T-cell (primary cell): ENCODE measurements around the gene TXNDC2. TPM values are rescaled to one million over a fixed set of nuclear protein-coding genes. Genes with fewer than 3 reads are reported as not detected.

Experiments used
- ATAC-seq, 4 experiments: fragments of 200-7000 bp in 3 of 4; fragments of 150-1000 bp in 1 of 4; cut with Tn5 transposase; replicated peaks in 1 of 4; 1 replicate in 3 of 4; 2 replicates in 1 of 4; pipeline ENCODE4 v1.10.0; 2021; ENCODE audit warnings: moderate library complexity in 3 of 4, mild to moderate bottlenecking in 2 of 4, moderate number of reproducible peaks in 1 of 4
- CTCF ChIA-PET, 2 donors: fragments of 300-600 bp; sonication (Branson Sonifier 250); formaldehyde crosslinking; loops; one replicate each; lab custom pipeline; 2022; ENCODE audit warnings: antibody characterized with exemption in 2 of 2; lab: Charles Lee
- POLR2A ChIA-PET, 2 donors: fragments of 300-600 bp; sonication (Branson Sonifier 250); formaldehyde crosslinking; loops; one replicate each; lab custom pipeline; 2022; ENCODE audit warnings: antibody characterized with exemption in 2 of 2; lab: Charles Lee
- DNase-seq, 35 experiments: peaks; one replicate each; pipeline versions ENCODE4 v3.0.0 to v3.0.0-alpha.2; 2013 to 2023
- H3K27ac ChIP-seq: one replicate; pipeline ENCODE4 v1.5.1; 2013; ENCODE audit warnings: low read length
- H3K27me3 ChIP-seq, 2 experiments: replicated peaks in 1 of 2; 1 replicate in 1 of 2; 2 replicates in 1 of 2; pipeline versions ENCODE4 v1.6.1 to v1.7.0; 2013; ENCODE audit warnings: low read length in 1 of 2, mixed read lengths in 1 of 2; ENCODE audit not compliant: control insufficient read depth in 2 of 2, insufficient read depth in 2 of 2; ENCODE audit errors: extremely low read depth in 1 of 2
- H3K36me3 ChIP-seq, 2 donors: 1 replicate in 1 of 2; 2 replicates in 1 of 2; pipeline versions ENCODE4 v1.6.1 to v1.7.0; 2013; ENCODE audit warnings: low read length in 1 of 2; ENCODE audit not compliant: control insufficient read depth in 2 of 2, insufficient read depth in 1 of 2; ENCODE audit errors: extremely low read depth in 1 of 2
- H3K4me1 ChIP-seq, 2 experiments: 1 replicate in 1 of 2; 2 replicates in 1 of 2; pipeline versions ENCODE4 v1.6.1 to v1.7.0; 2013; ENCODE audit warnings: low read length in 2 of 2, mixed read lengths in 1 of 2; ENCODE audit not compliant: insufficient read depth in 2 of 2, control insufficient read depth in 1 of 2; ENCODE audit errors: extremely low read depth in 1 of 2
- H3K4me3 ChIP-seq, 2 donors: 1 replicate in 1 of 2; 2 replicates in 1 of 2; pipeline versions ENCODE4 v1.5.1 to v1.7.0; 2013; ENCODE audit warnings: mild to moderate bottlenecking in 2 of 2, low read length in 1 of 2, moderate library complexity in 1 of 2; ENCODE audit not compliant: control insufficient read depth in 1 of 2; ENCODE audit errors: extremely low read depth in 1 of 2
- H3K9me3 ChIP-seq: 2 replicates; pipeline ENCODE4 v1.7.0; 2013
- H3K27ac Mint-ChIP-seq, 2 donors: one replicate each; pipeline ENCODE4 v1.8.0; 2020 to 2021; ENCODE audit warnings: mild to moderate bottlenecking in 2 of 2, mixed read lengths in 2 of 2
- H3K27me3 Mint-ChIP-seq, 2 donors: one replicate each; pipeline ENCODE4 v1.8.0; 2021 to 2022; ENCODE audit warnings: mixed read lengths in 2 of 2
- H3K36me3 Mint-ChIP-seq: one replicate; pipeline ENCODE4 v1.8.0; 2021; ENCODE audit warnings: mixed read lengths
- H3K4me1 Mint-ChIP-seq, 3 donors: one replicate each; pipeline ENCODE4 v1.8.0; 2020 to 2022; ENCODE audit warnings: mixed read lengths in 3 of 3, mild to moderate bottlenecking in 1 of 3
- H3K4me3 Mint-ChIP-seq, 3 donors: one replicate each; pipeline ENCODE4 v1.8.0; 2020 to 2022; ENCODE audit warnings: mild to moderate bottlenecking in 3 of 3, mixed read lengths in 3 of 3, moderate library complexity in 3 of 3
- H3K9me3 Mint-ChIP-seq, 3 donors: one replicate each; pipeline ENCODE4 v1.8.0; 2020 to 2022; ENCODE audit warnings: mixed read lengths in 3 of 3
- WGBS: methylation state at CpG from one replicate; pipeline ENCODE4 v1.1.5; 2013; ENCODE audit warnings: missing lambda C conversion rate; ENCODE audit not compliant: insufficient coverage; 5-methylcytosine and 5-hydroxymethylcytosine counted together
- total RNA-seq, 35 experiments: library from RNA in 6 of 35; stranded (reverse) in 6 of 35; fragments of 120-200 nt in 1 of 35; gene quantifications; one replicate each; pipeline versions ENCODE4 v1.2.1 to v1.2.4 and lab custom pipeline; 2013 to 2026

The TXNDC2 gene
- total RNA-seq, 5 donors from 2014 or later (not counting 1 experiment from before 2014, with no cell fraction given), result not detected

- Mint-ChIP-seq H3K27ac (no peak overlapping the region), H3K4me1 (peaks cover 53 to 54% (median 54%) of the 10 kb centered on the region in 3 donors), H3K9me3 (no peaks in the 10 kb centered on the region), H3K4me3 (peak overlapping the region; percentile 1 to 40 (median 37)), H3K36me3 (no peaks in the 10 kb centered on the region), H3K27me3 (no peaks in the 10 kb centered on the region)
- peak in 1 of 4 experiments; percentile 52 for ATAC-seq
- H3K9me3 ChIP-seq, result no peaks in the 10 kb centered on the region
- H3K4me1 ChIP-seq, result peaks cover 29 to 79% of the 10 kb centered on the region in 2 experiments
- POLR2A ChIA-PET, result no interaction called here
- CTCF ChIA-PET, result interaction anchor here (0.5 to 1.3 kb wide), 3 partner anchors 8 to 1808 kb away, joined by 3 to 4 read pairs (median 3); no protein-coding TSS in a partner anchor
- no peaks in the 10 kb centered on the region for H3K27me3 ChIP-seq
- no peak overlapping the region for H3K27ac ChIP-seq
- WGBS, result no CpG with 5 or more reads among the region's 4 CpGs
- H3K36me3 ChIP-seq, result no peaks in the 10 kb centered on the region
- H3K4me3 ChIP-seq, result no peak overlapping the region
- DNase-seq, result no peak
Observed at GRCh38 chr18:9922592-9923311, 37.0 kb downstream of the TXNDC2 start.

- Histone ChIP-seq H3K27ac (no peak overlapping the region), H3K27me3 (no peaks in the 10 kb centered on the region), H3K36me3 (no peaks in the 10 kb centered on the region), H3K4me1 (peaks cover 26 to 78% of the 10 kb centered on the region in 2 experiments), H3K4me3 (no peak overlapping the region), H3K9me3 (no peaks in the 10 kb centered on the region)
- peaks cover 70 to 71% (median 70%) of the 10 kb centered on the region in 3 donors for H3K4me1 Mint-ChIP-seq
- DNase-seq (no peak), ATAC-seq (no peak)
- H3K36me3 Mint-ChIP-seq, result no peaks in the 10 kb centered on the region
- H3K27ac Mint-ChIP-seq, result no peak overlapping the region
- H3K27me3 Mint-ChIP-seq, result no peaks in the 10 kb centered on the region
- no CpG with 5 or more reads among the region's 4 CpGs for WGBS
- CTCF ChIA-PET, result interaction anchor here in 1 of 2 donors (0.7 kb wide), 1 partner anchor 736 kb away, joined by 3 read pairs; no protein-coding TSS in a partner anchor
- no peaks in the 10 kb centered on the region for H3K9me3 Mint-ChIP-seq
- POLR2A ChIA-PET, result interaction anchor here (0.8 to 0.9 kb wide), 2 partner anchors 9 to 14 kb away, joined by 3 read pairs; no protein-coding TSS in a partner anchor
- H3K4me3 Mint-ChIP-seq, result peak overlapping the region in 2 of 3 donors; percentile 0 to 69
Observed at GRCh38 chr18:9924371-9924943, 38.7 kb downstream of the TXNDC2 start.

DNA sequence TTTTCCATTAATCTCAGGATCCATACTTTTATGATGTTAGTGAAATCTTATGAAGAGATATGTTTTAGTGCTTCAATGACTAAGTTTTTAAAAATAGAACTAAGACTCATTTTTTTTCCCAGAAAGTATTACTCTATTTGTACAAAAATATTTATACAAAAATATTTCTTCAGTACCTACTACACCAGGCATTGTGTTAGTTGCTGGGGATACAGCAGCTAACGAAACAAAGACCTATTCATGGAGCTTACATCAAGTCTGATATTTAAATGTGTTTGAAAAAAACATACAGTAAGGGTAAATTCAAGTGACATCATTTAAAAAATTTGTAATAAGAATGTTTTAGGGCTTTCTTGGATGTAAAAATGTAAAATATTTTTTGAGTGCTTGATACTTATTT, 39.6 kb downstream of the TXNDC2 start:
- no peaks in the 10 kb centered on the region for H3K27me3 ChIP-seq
- DNase-seq (no peak), ATAC-seq (no peak)
- no peak overlapping the region for H3K4me3 ChIP-seq
- H3K27me3 Mint-ChIP-seq, result no peaks in the 10 kb centered on the region
- H3K4me1 Mint-ChIP-seq, result peaks cover 75 to 76% (median 76%) of the 10 kb centered on the region in 3 donors
- no peaks in the 10 kb centered on the region for H3K36me3 ChIP-seq
- no peak overlapping the region for H3K27ac Mint-ChIP-seq
- no peaks in the 10 kb centered on the region for H3K9me3 Mint-ChIP-seq
- ChIA-PET CTCF (no interaction called here), POLR2A (no interaction called here)
- no peaks in the 10 kb centered on the region for H3K36me3 Mint-ChIP-seq
- H3K4me1 ChIP-seq, result peaks cover 18 to 74% of the 10 kb centered on the region in 2 experiments
- H3K9me3 ChIP-seq, result no peaks in the 10 kb centered on the region
- H3K27ac ChIP-seq, result no peak overlapping the region
- no CpG with 5 or more reads among the region's 1 CpG for WGBS
- H3K4me3 Mint-ChIP-seq, result no peak overlapping the region

GRCh38 chr18:9925795-9926194, 40.0 kb downstream of the TXNDC2 start:
- Mint-ChIP-seq H3K27me3 (no peaks in the 10 kb centered on the region), H3K27ac (no peak overlapping the region), H3K9me3 (no peaks in the 10 kb centered on the region), H3K4me3 (no peak overlapping the region), H3K4me1 (peaks cover 76 to 78% (median 77%) of the 10 kb centered on the region in 3 donors), H3K36me3 (no peaks in the 10 kb centered on the region)
- Histone ChIP-seq H3K27ac (no peak overlapping the region), H3K4me3 (no peak overlapping the region), H3K9me3 (no peaks in the 10 kb centered on the region), H3K4me1 (peaks cover 14 to 70% of the 10 kb centered on the region in 2 experiments), H3K27me3 (no peaks in the 10 kb centered on the region), H3K36me3 (no peaks in the 10 kb centered on the region)
- CTCF ChIA-PET, result no interaction called here
- DNase-seq (no peak), ATAC-seq (no peak)
- POLR2A ChIA-PET, result interaction anchor here (0.6 to 1.0 kb wide), 3 partner anchors 11 to 775 kb away, joined by 3 to 5 read pairs (median 3); no protein-coding TSS in a partner anchor
- no CpG with 5 or more reads among the region's 4 CpGs for WGBS

GRCh38 chr18:9926223-9926894, 40.6 kb downstream of the TXNDC2 start:
- no CpG with 5 or more reads among the region's 2 CpGs for WGBS
- Histone ChIP-seq H3K9me3 (no peaks in the 10 kb centered on the region), H3K27ac (no peak overlapping the region), H3K27me3 (no peaks in the 10 kb centered on the region), H3K4me1 (peaks cover 14 to 69% of the 10 kb centered on the region in 2 experiments), H3K4me3 (no peak overlapping the region), H3K36me3 (no peaks in the 10 kb centered on the region)
- no peak for ATAC-seq
- H3K27me3 Mint-ChIP-seq, result no peaks in the 10 kb centered on the region
- H3K4me1 Mint-ChIP-seq, result peaks cover 81 to 83% (median 83%) of the 10 kb centered on the region in 3 donors
- no peak overlapping the region for H3K27ac Mint-ChIP-seq
- H3K36me3 Mint-ChIP-seq, result no peaks in the 10 kb centered on the region
- ChIA-PET POLR2A (interaction anchor here (0.6 to 1.0 kb wide), 4 partner anchors 11 to 776 kb away, joined by 3 to 5 read pairs (median 3); no protein-coding TSS in a partner anchor), CTCF (interaction anchor here in 1 of 2 donors (0.7 kb wide), 1 partner anchor 705 kb away, joined by 6 read pairs; no protein-coding TSS in a partner anchor)
- H3K9me3 Mint-ChIP-seq, result no peaks in the 10 kb centered on the region
- peak overlapping the region in 1 of 3 donors; percentile 36 for H3K4me3 Mint-ChIP-seq
- DNase-seq, result no peak

DNA sequence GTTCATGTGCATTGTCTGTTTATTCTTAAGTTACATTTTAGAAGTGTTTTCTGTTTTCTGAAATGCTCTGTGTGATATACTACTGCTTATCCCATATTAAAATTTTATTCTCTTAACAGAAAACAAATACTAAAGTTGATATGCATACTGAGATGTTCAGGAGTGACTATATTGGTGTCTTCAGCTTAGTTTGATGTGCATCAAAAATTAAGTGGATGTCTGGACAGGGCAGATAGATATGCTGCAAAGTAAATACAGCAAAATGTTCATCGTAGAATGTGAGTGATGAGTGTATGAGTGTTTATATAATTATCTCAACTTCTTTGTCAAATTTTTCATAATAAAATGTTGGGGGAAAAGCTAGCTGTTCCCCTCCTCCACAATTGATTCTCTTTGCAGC, 41.2 kb downstream of the TXNDC2 start:
- ChIA-PET CTCF (interaction anchor here in 1 of 2 donors (0.7 kb wide), 1 partner anchor 706 kb away, joined by 6 read pairs; no protein-coding TSS in a partner anchor), POLR2A (interaction anchor here in 1 of 2 donors (0.7 to 0.9 kb wide), 2 partner anchors 12 to 13 kb away, joined by 3 read pairs; partner anchors contain the start of gene VAPA)
- Histone ChIP-seq H3K4me3 (no peak overlapping the region), H3K27me3 (no peaks in the 10 kb centered on the region), H3K4me1 (peaks cover 11 to 66% of the 10 kb centered on the region in 2 experiments), H3K27ac (no peak overlapping the region), H3K9me3 (no peaks in the 10 kb centered on the region), H3K36me3 (peaks cover 0 to under 1% of the 10 kb centered on the region in 2 donors)
- Mint-ChIP-seq H3K9me3 (no peaks in the 10 kb centered on the region), H3K27ac (no peak overlapping the region), H3K4me1 (peaks cover 83 to 86% (median 85%) of the 10 kb centered on the region in 3 donors), H3K36me3 (peaks cover 3% of the 10 kb centered on the region), H3K4me3 (peak overlapping the region in 1 of 3 donors; percentile 36), H3K27me3 (no peaks in the 10 kb centered on the region)
- WGBS, result no CpG with 5 or more reads among the region's 1 CpG
- ATAC-seq, result no peak
- no peak for DNase-seq
